Liver (tissue), 9 donors: ENCODE results near the gene SARM1. TPM values are rescaled to one million over a fixed set of nuclear protein-coding genes. Genes with fewer than 3 reads are reported as not detected.

ENCODE experiments used
- DNase-seq: peaks from one replicate; pipeline ENCODE4 v3.0.0-alpha.2; 2017; ENCODE audit warnings: low spot score
- H3K27ac ChIP-seq, 2 donors: one replicate each; pipeline ENCODE4 v1.7.0; 2013; ENCODE audit warnings: inconsistent platforms in 2 of 2, low read length in 2 of 2, control low read depth in 1 of 2, low read depth in 1 of 2, mild to moderate bottlenecking in 1 of 2
- H3K27me3 ChIP-seq, 4 donors: one replicate each; pipeline versions ENCODE4 v1.6.1 to v1.7.0; 2013; ENCODE audit warnings: low read length in 3 of 4, inconsistent platforms in 1 of 4, mild to moderate bottlenecking in 1 of 4, moderate library complexity in 1 of 4; ENCODE audit not compliant: control insufficient read depth in 4 of 4, insufficient read depth in 4 of 4
- H3K36me3 ChIP-seq, 4 donors: one replicate each; pipeline versions ENCODE4 v1.6.1 to v1.7.0; 2013; ENCODE audit warnings: low read length in 3 of 4, mild to moderate bottlenecking in 3 of 4, low read depth in 1 of 4, moderate library complexity in 1 of 4; ENCODE audit not compliant: control insufficient read depth in 4 of 4, insufficient read depth in 3 of 4
- H3K4me1 ChIP-seq, 4 donors: one replicate each; pipeline versions ENCODE4 v1.6.1 to v1.7.0; 2013; ENCODE audit warnings: low read length in 3 of 4, mild to moderate bottlenecking in 3 of 4, moderate library complexity in 1 of 4; ENCODE audit not compliant: control insufficient read depth in 4 of 4, insufficient read depth in 4 of 4
- H3K4me3 ChIP-seq, 3 donors: one replicate each; pipeline versions ENCODE4 v1.6.1 to v1.7.0; 2013; ENCODE audit warnings: low read length in 3 of 3, control low read depth in 1 of 3, low read depth in 1 of 3, mild to moderate bottlenecking in 1 of 3
- H3K9ac ChIP-seq, 2 donors: one replicate each; pipeline ENCODE4 v1.7.0; 2013; ENCODE audit warnings: low read length in 2 of 2, mild to moderate bottlenecking in 2 of 2, moderate library complexity in 2 of 2, control low read depth in 1 of 2, low read depth in 1 of 2
- H3K9me3 ChIP-seq, 4 donors: one replicate each; pipeline versions ENCODE4 v1.6.1 to v1.7.0; 2013; ENCODE audit warnings: low read length in 3 of 4; ENCODE audit not compliant: control insufficient read depth in 4 of 4
- ATF3 ChIP-seq: IDR thresholded peaks from 2 replicates; pipeline ENCODE4 v1.6.1; 2016; ENCODE audit warnings: antibody characterized with exemption
- EGR1 ChIP-seq, 2 donors: IDR thresholded peaks; 2 replicates each; pipeline ENCODE4 v1.6.1; 2016 to 2018; ENCODE audit warnings: antibody characterized with exemption in 2 of 2, low read depth in 2 of 2
- FOXA1 ChIP-seq: IDR thresholded peaks from 2 replicates; pipeline ENCODE4 v1.6.1; 2016; ENCODE audit warnings: antibody characterized with exemption
- FOXA2 ChIP-seq: IDR thresholded peaks from 2 replicates; pipeline ENCODE4 v1.6.1; 2016; ENCODE audit warnings: antibody characterized with exemption
- HNF4A ChIP-seq, 2 donors: conservative IDR thresholded peaks; 2 replicates each; pipeline ENCODE4 v1.6.1; 2016; ENCODE audit warnings: antibody characterized with exemption in 2 of 2, mild to moderate bottlenecking in 2 of 2
- HNF4G ChIP-seq: IDR thresholded peaks from 2 replicates; pipeline ENCODE4 v1.6.1; 2016; ENCODE audit warnings: antibody characterized with exemption
- JUND ChIP-seq, 2 donors: IDR thresholded peaks; 2 replicates each; pipeline ENCODE4 v1.6.1; 2016; ENCODE audit warnings: antibody characterized with exemption in 2 of 2
- NR2F2 ChIP-seq: IDR thresholded peaks from 2 replicates; pipeline ENCODE4 v1.6.1; 2016; ENCODE audit warnings: antibody characterized with exemption
- RAD21 ChIP-seq, 2 donors: IDR thresholded peaks; 2 replicates each; pipeline ENCODE4 v1.6.1; 2016; ENCODE audit warnings: antibody characterized with exemption in 2 of 2, mild to moderate bottlenecking in 2 of 2
- REST ChIP-seq: IDR thresholded peaks from 2 replicates; pipeline ENCODE4 v1.6.1; 2016; ENCODE audit warnings: antibody characterized with exemption, mild to moderate bottlenecking
- RXRA ChIP-seq, 2 donors: IDR thresholded peaks; 2 replicates each; pipeline ENCODE4 v1.6.1; 2017 to 2018; ENCODE audit warnings: antibody characterized with exemption in 2 of 2, mild to moderate bottlenecking in 1 of 2
- SP1 ChIP-seq: IDR thresholded peaks from 2 replicates; pipeline ENCODE4 v1.6.1; 2018; ENCODE audit warnings: antibody characterized with exemption, mild to moderate bottlenecking
- TAF1 ChIP-seq: conservative IDR thresholded peaks from 2 replicates; pipeline ENCODE4 v1.6.1; 2016; ENCODE audit warnings: antibody characterized with exemption, mild to moderate bottlenecking
- YY1 ChIP-seq: IDR thresholded peaks from 2 replicates; pipeline ENCODE4 v1.6.1; 2016; ENCODE audit warnings: antibody characterized with exemption, mild to moderate bottlenecking
- WGBS: extraction: QIAGEN DNeasy Blood & Tissue Kit; methylation state at CpG from one replicate; pipeline ENCODE4 v1.1.7; 2013; 5-methylcytosine and 5-hydroxymethylcytosine counted together
- polyA plus RNA-seq, 2 donors: library from polyadenylated mRNA; stranded (reverse) in 1 of 2; unstranded in 1 of 2; fragments of 200-250 nt in 1 of 2; fragments of >200 nt in 1 of 2; fragmentation: Nextera tagmentation in 1 of 2; extraction: Ambion mirVana in 1 of 2; gene quantifications; one replicate each; pipeline versions ENCODE4 v1.2.1 to v1.2.3, GENCODE V29; 2013 to 2015
- total RNA-seq, 2 donors: library from RNA; depleted of rRNA; stranded (reverse); fragments of >200 nt; gene quantifications; one replicate each; pipeline ENCODE4 v1.2.3, GENCODE V29; 2014
- TF ChIP-seq, protein P1 (sequence below): fragments of 150-350 bp; IDR thresholded peaks from 2 replicates; pipeline ENCODE4 v1.5.1; 2017; ENCODE audit warnings: improper control_type of control experiment, low read depth, low read length; ENCODE audit not compliant: missing input control
- TF ChIP-seq, protein P2 (sequence below): IDR thresholded peaks from 2 replicates; pipeline ENCODE4 v1.6.1; 2016; ENCODE audit warnings: antibody characterized with exemption
- TF ChIP-seq, protein P3 (sequence below): IDR thresholded peaks from 2 replicates; pipeline ENCODE4 v1.6.1; 2016; ENCODE audit warnings: antibody characterized with exemption
- donor health status: healthy.
- donor health status: healthy.
- donor health status: healthy.
- donor health status: healthy.
- donor health status: healthy.

SARM1 gene
- total and polyA plus RNA-seq, 4 donors = 2.4 to 5.4 (median 5.1) TPM

DNA sequence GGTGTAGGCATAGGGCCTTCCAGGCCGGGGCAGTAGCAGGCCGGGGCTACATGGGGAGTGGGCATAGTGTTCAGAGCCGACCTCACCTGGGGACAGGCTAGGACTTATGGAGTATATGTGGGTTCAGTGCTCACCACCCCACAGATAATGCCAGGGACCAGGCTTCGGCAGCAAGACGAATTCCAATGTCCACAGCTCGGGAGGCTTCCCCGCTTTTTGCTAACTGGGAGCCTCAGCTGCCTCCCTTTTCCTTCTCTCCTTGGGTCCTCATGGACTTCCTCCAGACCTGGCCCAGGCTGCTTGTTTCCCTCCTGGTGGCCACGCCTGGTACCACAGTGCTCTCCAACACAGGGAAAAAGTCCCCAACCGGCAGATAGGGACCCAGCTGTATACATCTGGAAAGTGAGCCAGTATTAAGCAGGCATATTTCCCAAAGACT, 54.6 kb downstream of the SARM1 start:
- Histone ChIP-seq H3K36me3 (no peaks in the 10 kb centered on the region), H3K9ac (no peak overlapping the region), H3K27me3 (no peaks in the 10 kb centered on the region), H3K4me3 (no peak overlapping the region), H3K9me3 (no peaks in the 10 kb centered on the region), H3K4me1 (peaks cover 0 to 8% (median 1%) of the 10 kb centered on the region in 4 donors), H3K27ac (no peak overlapping the region)
- TF ChIP-seq FOXA2 (no peak), HNF4A (conservative IDR thresholded peaks at IDR 0.05) (no peak), JUND (IDR thresholded peaks at IDR 0.05) (no peak), RXRA (IDR thresholded peaks at IDR 0.05) (no peak), TAF1 (no peak), SP1 (no peak), NR2F2 (no peak), RAD21 (IDR thresholded peaks at IDR 0.05) (peak in 1 of 2 donors; percentile 30), FOXA1 (no peak), EGR1 (IDR thresholded peaks at IDR 0.05; ENCODE audit: low read depth in 2 of 2) (no peak), REST (no peak), ATF3 (no peak)
- TF ChIP-seq, protein P1, sequence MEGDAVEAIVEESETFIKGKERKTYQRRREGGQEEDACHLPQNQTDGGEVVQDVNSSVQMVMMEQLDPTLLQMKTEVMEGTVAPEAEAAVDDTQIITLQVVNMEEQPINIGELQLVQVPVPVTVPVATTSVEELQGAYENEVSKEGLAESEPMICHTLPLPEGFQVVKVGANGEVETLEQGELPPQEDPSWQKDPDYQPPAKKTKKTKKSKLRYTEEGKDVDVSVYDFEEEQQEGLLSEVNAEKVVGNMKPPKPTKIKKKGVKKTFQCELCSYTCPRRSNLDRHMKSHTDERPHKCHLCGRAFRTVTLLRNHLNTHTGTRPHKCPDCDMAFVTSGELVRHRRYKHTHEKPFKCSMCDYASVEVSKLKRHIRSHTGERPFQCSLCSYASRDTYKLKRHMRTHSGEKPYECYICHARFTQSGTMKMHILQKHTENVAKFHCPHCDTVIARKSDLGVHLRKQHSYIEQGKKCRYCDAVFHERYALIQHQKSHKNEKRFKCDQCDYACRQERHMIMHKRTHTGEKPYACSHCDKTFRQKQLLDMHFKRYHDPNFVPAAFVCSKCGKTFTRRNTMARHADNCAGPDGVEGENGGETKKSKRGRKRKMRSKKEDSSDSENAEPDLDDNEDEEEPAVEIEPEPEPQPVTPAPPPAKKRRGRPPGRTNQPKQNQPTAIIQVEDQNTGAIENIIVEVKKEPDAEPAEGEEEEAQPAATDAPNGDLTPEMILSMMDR = peak; percentile 25
- TF ChIP-seq, protein P2, sequence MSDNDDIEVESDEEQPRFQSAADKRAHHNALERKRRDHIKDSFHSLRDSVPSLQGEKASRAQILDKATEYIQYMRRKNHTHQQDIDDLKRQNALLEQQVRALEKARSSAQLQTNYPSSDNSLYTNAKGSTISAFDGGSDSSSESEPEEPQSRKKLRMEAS = no peak
- WGBS = 92% methylated on average over 9 of the region's 9 CpGs
- no peak for DNase-seq

- WGBS = 86% methylated on average over 5 of the region's 5 CpGs
- TF ChIP-seq EGR1 (IDR thresholded peaks at IDR 0.05; ENCODE audit: low read depth in 2 of 2) (no peak), ATF3 (no peak), FOXA2 (no peak), YY1 (no peak), RXRA (IDR thresholded peaks at IDR 0.05) (no peak), FOXA1 (no peak), NR2F2 (no peak), HNF4G (no peak)
- TF ChIP-seq, protein P3, sequence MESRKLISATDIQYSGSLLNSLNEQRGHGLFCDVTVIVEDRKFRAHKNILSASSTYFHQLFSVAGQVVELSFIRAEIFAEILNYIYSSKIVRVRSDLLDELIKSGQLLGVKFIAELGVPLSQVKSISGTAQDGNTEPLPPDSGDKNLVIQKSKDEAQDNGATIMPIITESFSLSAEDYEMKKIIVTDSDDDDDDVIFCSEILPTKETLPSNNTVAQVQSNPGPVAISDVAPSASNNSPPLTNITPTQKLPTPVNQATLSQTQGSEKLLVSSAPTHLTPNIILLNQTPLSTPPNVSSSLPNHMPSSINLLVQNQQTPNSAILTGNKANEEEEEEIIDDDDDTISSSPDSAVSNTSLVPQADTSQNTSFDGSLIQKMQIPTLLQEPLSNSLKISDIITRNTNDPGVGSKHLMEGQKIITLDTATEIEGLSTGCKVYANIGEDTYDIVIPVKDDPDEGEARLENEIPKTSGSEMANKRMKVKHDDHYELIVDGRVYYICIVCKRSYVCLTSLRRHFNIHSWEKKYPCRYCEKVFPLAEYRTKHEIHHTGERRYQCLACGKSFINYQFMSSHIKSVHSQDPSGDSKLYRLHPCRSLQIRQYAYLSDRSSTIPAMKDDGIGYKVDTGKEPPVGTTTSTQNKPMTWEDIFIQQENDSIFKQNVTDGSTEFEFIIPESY = no peak
- TF ChIP-seq, protein P1 = no peak
- no peak for DNase-seq
- no peaks in the 10 kb centered on the region for H3K36me3 ChIP-seq
- peaks cover 0 to 8% (median 1%) of the 10 kb centered on the region in 4 donors for H3K4me1 ChIP-seq
- no peak overlapping the region for H3K9ac ChIP-seq
- no peak overlapping the region for H3K27ac ChIP-seq
- no peak overlapping the region for H3K4me3 ChIP-seq
- no peaks in the 10 kb centered on the region for H3K9me3 ChIP-seq
- no peaks in the 10 kb centered on the region for H3K27me3 ChIP-seq
These were observed 55.9 kb downstream of the SARM1 start for GRCh38 chr17:28427371-28427770.
